IMR-90 (cell line): ENCODE data around the gene SARDH. TPM values are rescaled to one million over a fixed set of nuclear protein-coding genes. Genes with fewer than 3 reads are reported as not detected.

ENCODE experiments used
- ATAC-seq: fragments of 200-7000 bp; cut with Tn5 transposase; 2 replicates; pipeline ENCODE4 v1.9.1; 2020; ENCODE audit warnings: low read depth, mild to moderate bottlenecking, moderate library complexity
- BruUV-seq: library from RNA; stranded (reverse); fragments of 400-500 nt; replicated peaks from 2 replicates; lab custom pipeline; 2021; lab: Mats Ljungman, UMichigan
- CTCF ChIA-PET: fragments of 300-600 bp; formaldehyde crosslinking; extraction: SDS; loops from one replicate; lab custom pipeline; 2021; ENCODE audit warnings: antibody characterized with exemption; lab: Yijun Ruan, JAX
- POLR2A ChIA-PET: fragments of 300-600 bp; sonication (Branson Sonifier 250); formaldehyde crosslinking; loops from one replicate; lab custom pipeline; 2022; ENCODE audit warnings: antibody characterized with exemption; ENCODE audit not compliant: unreplicated experiment; lab: Charles Lee
- DNase-seq: peaks from one replicate; pipeline ENCODE4 v3.0.0; 2013
- H2AFZ ChIP-seq: replicated peaks from 2 replicates; pipeline ENCODE3; 2013; ENCODE audit warnings: low read length, mild to moderate bottlenecking; ENCODE audit not compliant: poor library complexity
- H2AK5ac ChIP-seq: 2 replicates; pipeline ENCODE4 v1.6.1; 2013; ENCODE audit warnings: low read depth, low read length, inconsistent platforms
- H2AK9ac ChIP-seq: replicated peaks from 2 replicates; pipeline ENCODE3; 2013; ENCODE audit warnings: mild to moderate bottlenecking, low read depth, low read length, moderate library complexity; ENCODE audit not compliant: poor library complexity
- H2BK120ac ChIP-seq: 2 replicates; pipeline ENCODE4 v1.6.1; 2013; ENCODE audit warnings: low read depth, low read length, inconsistent platforms
- H2BK15ac ChIP-seq: 3 replicates; pipeline ENCODE4 v1.6.1; 2013; ENCODE audit warnings: low read depth, low read length, inconsistent platforms
- H2BK20ac ChIP-seq: 2 replicates; pipeline ENCODE4 v1.6.1; 2013; ENCODE audit warnings: low read depth, mild to moderate bottlenecking, inconsistent platforms, low read length, moderate library complexity
- H2BK5ac ChIP-seq: 2 replicates; pipeline ENCODE4 v1.6.1; 2013; ENCODE audit warnings: mild to moderate bottlenecking, low read depth, low read length, inconsistent platforms; ENCODE audit not compliant: poor library complexity, severe bottlenecking
- H3K14ac ChIP-seq: replicated peaks from 2 replicates; pipeline ENCODE4 v1.6.1; 2013; ENCODE audit warnings: low read depth, low read length, inconsistent platforms
- H3K18ac ChIP-seq: 2 replicates; pipeline ENCODE4 v1.6.1; 2013; ENCODE audit warnings: low read depth, low read length, control low read depth
- H3K23ac ChIP-seq: 2 replicates; pipeline ENCODE4 v1.6.1; 2013; ENCODE audit warnings: low read depth, low read length, inconsistent platforms
- H3K27ac ChIP-seq: 2 replicates; pipeline ENCODE4 v1.5.1; 2013; ENCODE audit warnings: mild to moderate bottlenecking, control low read depth, low read length; ENCODE audit not compliant: insufficient read depth
- H3K27me3 ChIP-seq: 2 replicates; pipeline ENCODE4 v1.6.1; 2013; ENCODE audit warnings: low read length; ENCODE audit not compliant: control insufficient read depth, insufficient read depth
- H3K36me3 ChIP-seq: 2 replicates; pipeline ENCODE4 v1.6.1; 2013; ENCODE audit warnings: low read length, mixed read lengths; ENCODE audit not compliant: control insufficient read depth, insufficient read depth
- H3K4ac ChIP-seq: 2 replicates; pipeline ENCODE4 v1.6.1; 2013; ENCODE audit warnings: low read depth, low read length, inconsistent platforms
- H3K4me1 ChIP-seq: 2 replicates; pipeline ENCODE4 v1.6.1; 2013; ENCODE audit warnings: low read length, mixed read lengths; ENCODE audit not compliant: control insufficient read depth, insufficient read depth
- H3K4me2 ChIP-seq: 2 replicates; pipeline ENCODE4 v1.6.1; 2013; ENCODE audit warnings: low read depth, mild to moderate bottlenecking, control low read depth, low read length, moderate library complexity
- H3K4me3 ChIP-seq: 2 replicates; pipeline ENCODE4 v1.5.1; 2013; ENCODE audit warnings: low read depth, mild to moderate bottlenecking, control low read depth, low read length, moderate library complexity; ENCODE audit not compliant: insufficient read depth
- H3K56ac ChIP-seq: 2 replicates; pipeline ENCODE4 v1.6.1; 2013; ENCODE audit warnings: low read length, inconsistent platforms; ENCODE audit not compliant: insufficient read depth; ENCODE audit errors: extremely low read depth
- H3K79me1 ChIP-seq, 2 experiments: 2 replicates each; pipeline ENCODE4 v1.6.1; 2013; ENCODE audit warnings: low read length in 2 of 2, inconsistent platforms in 1 of 2, low read depth in 1 of 2
- H3K9ac ChIP-seq: 2 replicates; pipeline ENCODE4 v1.6.1; 2013; ENCODE audit warnings: low read depth, low read length, control low read depth
- H3K9me1 ChIP-seq: 2 replicates; pipeline ENCODE4 v1.6.1; 2013; ENCODE audit warnings: low read length, inconsistent platforms; ENCODE audit not compliant: insufficient read depth
- H3K9me3 ChIP-seq: 2 replicates; pipeline ENCODE4 v1.6.1; 2013; ENCODE audit warnings: low read length; ENCODE audit not compliant: control insufficient read depth, insufficient read depth
- H4K20me1 ChIP-seq: 2 replicates; pipeline ENCODE4 v1.6.1; 2013; ENCODE audit warnings: low read length, inconsistent platforms; ENCODE audit not compliant: insufficient read depth
- H4K5ac ChIP-seq: 2 replicates; pipeline ENCODE4 v1.6.1; 2013; ENCODE audit warnings: mild to moderate bottlenecking, low read depth, low read length, control low read depth
- H4K8ac ChIP-seq, 2 experiments: 2 replicates each; pipeline ENCODE4 v1.6.1; 2013; ENCODE audit warnings: low read depth in 2 of 2, low read length in 2 of 2, control low read depth in 1 of 2, inconsistent platforms in 1 of 2
- H4K91ac ChIP-seq: 2 replicates; pipeline ENCODE4 v1.6.1; 2013; ENCODE audit warnings: low read depth, low read length, inconsistent platforms; ENCODE audit not compliant: insufficient read depth
- BHLHE40 ChIP-seq: fragments of 150-350 bp; IDR thresholded peaks from 2 replicates; pipeline ENCODE4 v1.6.1; 2016; ENCODE audit warnings: mild to moderate bottlenecking, low read depth, low read length
- MAFK ChIP-seq: IDR thresholded peaks from 2 replicates; pipeline ENCODE4 v1.6.1; 2012; ENCODE audit warnings: low read depth, low read length, improper control_type of control experiment
- MXI1 ChIP-seq: IDR thresholded peaks from 2 replicates; pipeline ENCODE4 v1.6.1; 2012; ENCODE audit warnings: low read depth, mild to moderate bottlenecking, low read length, moderate library complexity, borderline replicate concordance
- NFE2L2 ChIP-seq: fragments of 150-350 bp; IDR thresholded peaks from 2 replicates; pipeline ENCODE4 v1.6.1; 2016; ENCODE audit warnings: low read depth, mild to moderate bottlenecking, low read length
- POLR2A ChIP-seq: IDR thresholded peaks from 2 replicates; pipeline ENCODE4 v1.6.1; 2012; ENCODE audit warnings: mild to moderate bottlenecking, low read depth, low read length
- RAD21 ChIP-seq: IDR thresholded peaks from 2 replicates; pipeline ENCODE4 v1.6.1; 2012; ENCODE audit warnings: low read length, improper control_type of control experiment
- RFX5 ChIP-seq: IDR thresholded peaks from 2 replicates; pipeline ENCODE4 v1.8.0; 2012; ENCODE audit warnings: low read depth, mild to moderate bottlenecking, low read length, moderate library complexity
- SMC3 ChIP-seq: fragments of 150-350 bp; IDR thresholded peaks from 2 replicates; pipeline ENCODE4 v1.6.1; 2016; ENCODE audit warnings: low read depth, mild to moderate bottlenecking, antibody characterized with exemption, low read length, moderate library complexity
- WGBS, 2 experiments: methylation state at CpG; one replicate each; pipeline versions ENCODE4 v1.1.5 to v1.1.7; 2013; ENCODE audit warnings: missing lambda C conversion rate in 2 of 2; ENCODE audit not compliant: insufficient read length in 1 of 2; ENCODE audit errors: extremely low coverage in 2 of 2; 5-methylcytosine and 5-hydroxymethylcytosine counted together
- dilution Hi-C: fragments of 300-500 bp; cut with HindIII; formaldehyde crosslinking; loops from one replicate; pipeline ENCODE4 v1.14.3; 2018; ENCODE audit warnings: low sequenced_read_pairs; ENCODE audit not compliant: unreplicated experiment
- in situ Hi-C: fragments of 300-500 bp; cut with MboI; formaldehyde crosslinking; loops from 3 replicates; pipeline ENCODE4 v1.14.3; 2019; ENCODE audit warnings: low sequenced_read_pairs, inconsistent platforms, mixed read lengths
- intact Hi-C: fragments of 100-400 bp; cut with micrococcal nuclease; formaldehyde crosslinking; loops from 2 replicates; pipeline ENCODE4 v1.10.0; 2022
- polyA plus RNA-seq, 3 experiments: library from polyadenylated mRNA; depleted of rRNA; stranded (reverse); fragments of >200 nt; gene quantifications; 2 replicates each; pipeline ENCODE4 v1.2.3, GENCODE V29; 2012; ENCODE audit warnings: low replicate concordance in 1 of 3
- total RNA-seq: library from RNA; depleted of rRNA; stranded (reverse); fragments of >200 nt; gene quantifications from 2 replicates; pipeline ENCODE4 v1.2.3, GENCODE V29; 2012
- TF ChIP-seq, protein P1 (sequence below): fragments of 150-350 bp; IDR thresholded peaks from 2 replicates; pipeline ENCODE4 v1.6.1; 2017; ENCODE audit warnings: mild to moderate bottlenecking, antibody characterized with exemption, low read length, low read depth
- TF ChIP-seq, protein P2 (sequence below): fragments of 150-350 bp; IDR thresholded peaks from 2 replicates; pipeline ENCODE4 v1.6.1; 2016; ENCODE audit warnings: low read depth, mild to moderate bottlenecking, low read length, moderate library complexity, borderline replicate concordance
- TF ChIP-seq, protein P3 (sequence below): conservative IDR thresholded peaks from 2 replicates; pipeline ENCODE4 v1.5.1; 2012; ENCODE audit warnings: mild to moderate bottlenecking, low read depth, low read length, improper control_type of control experiment

SARDH gene
- total and polyA plus RNA-seq, 2 of the 4 experiments (the other 2 are of a cell fraction) = 5.0 to 7.5 TPM

DNA sequence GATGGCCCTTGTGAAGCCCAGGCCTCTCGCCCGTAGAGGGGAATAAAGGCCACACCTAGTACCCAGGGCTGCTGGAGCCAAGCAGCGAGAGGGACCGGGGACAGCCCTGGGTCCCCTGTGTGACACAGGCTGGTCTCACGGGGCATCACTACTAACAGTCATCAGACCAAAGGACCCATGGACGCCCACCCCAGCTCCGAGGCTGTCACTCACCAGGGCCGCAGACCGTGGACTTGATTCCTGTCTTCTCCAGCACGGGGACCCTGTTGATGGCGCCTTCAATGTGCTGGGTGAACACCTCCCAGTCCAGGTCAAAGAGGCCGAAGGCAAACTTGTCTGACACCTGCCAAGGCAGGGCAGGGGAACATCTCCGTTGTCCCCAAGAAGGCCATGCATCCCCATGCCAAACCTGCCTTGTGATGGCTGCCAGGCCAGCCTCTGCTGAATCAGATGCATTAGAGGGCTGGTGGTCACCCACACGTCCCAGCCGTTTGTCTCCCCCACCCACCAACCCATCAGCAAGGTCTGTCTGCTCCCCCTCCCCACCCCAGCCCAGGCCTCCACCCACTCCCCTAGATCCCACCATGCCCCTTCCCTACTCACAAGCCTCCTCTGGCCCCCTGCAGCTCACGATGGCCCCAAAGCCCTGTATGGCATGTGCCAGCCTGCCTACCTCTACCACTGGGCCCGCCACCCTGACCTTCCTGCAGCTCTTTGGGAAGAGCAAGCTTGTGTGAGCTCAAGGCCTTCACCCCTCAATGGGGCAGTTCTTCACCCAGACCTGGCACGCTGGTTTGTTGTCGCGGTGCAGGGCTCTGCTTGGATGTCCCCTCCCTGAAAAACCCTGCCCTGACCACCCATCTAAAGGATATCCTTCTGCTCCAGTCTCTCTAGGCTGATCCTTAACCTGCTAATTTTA lies 20.8 kb downstream of the SARDH start (continued):
- TF ChIP-seq NFE2L2 (no peak), POLR2A (no peak)

DNA sequence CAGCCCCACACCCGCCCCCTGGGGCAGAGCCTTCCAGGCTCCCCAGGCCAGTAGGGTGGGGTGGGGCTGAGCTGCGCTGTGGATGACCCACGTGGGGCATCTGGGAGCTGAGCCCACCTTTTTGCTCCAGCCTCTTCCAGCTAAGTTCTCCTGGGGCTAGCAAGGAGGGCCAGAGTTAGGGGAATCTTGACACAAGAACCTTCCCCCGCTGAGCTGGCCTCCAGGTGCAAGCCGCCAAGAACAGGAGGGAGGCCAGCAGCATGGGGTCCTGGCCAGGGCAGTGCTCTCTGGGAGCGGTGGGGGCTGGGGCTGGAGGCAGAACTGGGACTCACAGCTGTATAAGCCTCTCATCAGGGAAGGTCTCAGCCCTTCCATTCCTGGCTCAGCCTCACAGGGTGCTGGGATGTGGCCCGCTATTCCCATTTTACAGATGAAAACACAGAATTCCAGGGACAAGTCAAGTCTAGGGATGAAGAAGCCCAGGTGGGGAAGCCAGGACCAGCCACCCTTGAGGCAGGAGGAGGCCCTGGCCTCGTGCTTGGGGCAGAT lies 21.5 kb downstream of the SARDH start:
- Histone ChIP-seq H2BK15ac (no peak overlapping the region), H3K18ac (no peak overlapping the region), H2BK5ac (no peak overlapping the region), H2BK120ac (no peak overlapping the region; the same call in 1 of the 2 replicates), H3K9ac (no peak overlapping the region), H2AK5ac (no peak overlapping the region; the same call in 1 of the 2 replicates), H3K9me1 (peaks cover 3% of the 10 kb centered on the region), H3K4me2 (no peak overlapping the region), H3K79me1 (no peaks in the 10 kb centered on the region), H2AFZ (no peak overlapping the region), H3K9me3 (no peaks in the 10 kb centered on the region), H2BK20ac (no peak overlapping the region), H4K5ac (no peak overlapping the region), H3K4me3 (no peak overlapping the region), H3K14ac (no peak overlapping the region), H3K23ac (no peak overlapping the region), H3K4me1 (peaks cover 22% of the 10 kb centered on the region), H4K8ac (no peak overlapping the region; a peak in 1 of 4 replicates), H2AK9ac (peak overlapping the region; percentile 42), H3K27ac (no peak overlapping the region), H4K91ac (no peak overlapping the region), H3K56ac (no peak overlapping the region), H4K20me1 (no peaks in the 10 kb centered on the region), H3K27me3 (no peaks in the 10 kb centered on the region), H3K36me3 (no peaks in the 10 kb centered on the region), H3K4ac (no peak overlapping the region)
- no peak for ATAC-seq
- ChIA-PET POLR2A (no interaction called here), CTCF (no interaction called here)
- intact Hi-C loops = no loop called here
- WGBS, 2 experiments = 93% methylated on average over 3 of the region's 8 CpGs; no CpG with 5 or more reads in 1 of the 2 experiments
- dilution Hi-C loops = no loop called here
- DNase-seq = no peak
- in situ Hi-C loops = no loop called here
- BruUV-seq = no TSS peak
- TF ChIP-seq, protein P1, sequence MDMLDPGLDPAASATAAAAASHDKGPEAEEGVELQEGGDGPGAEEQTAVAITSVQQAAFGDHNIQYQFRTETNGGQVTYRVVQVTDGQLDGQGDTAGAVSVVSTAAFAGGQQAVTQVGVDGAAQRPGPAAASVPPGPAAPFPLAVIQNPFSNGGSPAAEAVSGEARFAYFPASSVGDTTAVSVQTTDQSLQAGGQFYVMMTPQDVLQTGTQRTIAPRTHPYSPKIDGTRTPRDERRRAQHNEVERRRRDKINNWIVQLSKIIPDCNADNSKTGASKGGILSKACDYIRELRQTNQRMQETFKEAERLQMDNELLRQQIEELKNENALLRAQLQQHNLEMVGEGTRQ = no peak
- TF ChIP-seq POLR2A = no peak
- TF ChIP-seq, protein P2, sequence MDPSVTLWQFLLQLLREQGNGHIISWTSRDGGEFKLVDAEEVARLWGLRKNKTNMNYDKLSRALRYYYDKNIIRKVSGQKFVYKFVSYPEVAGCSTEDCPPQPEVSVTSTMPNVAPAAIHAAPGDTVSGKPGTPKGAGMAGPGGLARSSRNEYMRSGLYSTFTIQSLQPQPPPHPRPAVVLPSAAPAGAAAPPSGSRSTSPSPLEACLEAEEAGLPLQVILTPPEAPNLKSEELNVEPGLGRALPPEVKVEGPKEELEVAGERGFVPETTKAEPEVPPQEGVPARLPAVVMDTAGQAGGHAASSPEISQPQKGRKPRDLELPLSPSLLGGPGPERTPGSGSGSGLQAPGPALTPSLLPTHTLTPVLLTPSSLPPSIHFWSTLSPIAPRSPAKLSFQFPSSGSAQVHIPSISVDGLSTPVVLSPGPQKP = no peak
- TF ChIP-seq BHLHE40 = no peak
- no peak for TF ChIP-seq MAFK
- TF ChIP-seq, protein P3, sequence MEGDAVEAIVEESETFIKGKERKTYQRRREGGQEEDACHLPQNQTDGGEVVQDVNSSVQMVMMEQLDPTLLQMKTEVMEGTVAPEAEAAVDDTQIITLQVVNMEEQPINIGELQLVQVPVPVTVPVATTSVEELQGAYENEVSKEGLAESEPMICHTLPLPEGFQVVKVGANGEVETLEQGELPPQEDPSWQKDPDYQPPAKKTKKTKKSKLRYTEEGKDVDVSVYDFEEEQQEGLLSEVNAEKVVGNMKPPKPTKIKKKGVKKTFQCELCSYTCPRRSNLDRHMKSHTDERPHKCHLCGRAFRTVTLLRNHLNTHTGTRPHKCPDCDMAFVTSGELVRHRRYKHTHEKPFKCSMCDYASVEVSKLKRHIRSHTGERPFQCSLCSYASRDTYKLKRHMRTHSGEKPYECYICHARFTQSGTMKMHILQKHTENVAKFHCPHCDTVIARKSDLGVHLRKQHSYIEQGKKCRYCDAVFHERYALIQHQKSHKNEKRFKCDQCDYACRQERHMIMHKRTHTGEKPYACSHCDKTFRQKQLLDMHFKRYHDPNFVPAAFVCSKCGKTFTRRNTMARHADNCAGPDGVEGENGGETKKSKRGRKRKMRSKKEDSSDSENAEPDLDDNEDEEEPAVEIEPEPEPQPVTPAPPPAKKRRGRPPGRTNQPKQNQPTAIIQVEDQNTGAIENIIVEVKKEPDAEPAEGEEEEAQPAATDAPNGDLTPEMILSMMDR = no peak
- no peak for TF ChIP-seq RFX5
- no peak for TF ChIP-seq MXI1
- TF ChIP-seq RAD21 = no peak
- no peak for TF ChIP-seq SMC3
- no peak for TF ChIP-seq NFE2L2
